Endodermal cell (in vitro differentiated cells): ENCODE results near the gene TMEM151A. TPM values are rescaled to one million over a fixed set of nuclear protein-coding genes. Genes with fewer than 3 reads are reported as not detected.
A peak's percentile ranks its signal among the peaks of the same experiment; 100 is the strongest.

Experiments used
- DNase-seq: peaks from one replicate; pipeline ENCODE4 v3.0.0-alpha.2; 2017
- H3K27ac ChIP-seq: 2 replicates; pipeline ENCODE4 v1.5.1; 2013; ENCODE audit warnings: mild to moderate bottlenecking, low read depth, low read length, moderate library complexity
- H3K27me3 ChIP-seq: 2 replicates; pipeline ENCODE4 v1.6.1; 2013; ENCODE audit warnings: mild to moderate bottlenecking, low read length, moderate library complexity; ENCODE audit not compliant: insufficient read depth, control insufficient read depth, poor library complexity, severe bottlenecking
- H3K36me3 ChIP-seq: 2 replicates; pipeline ENCODE4 v1.7.0; 2013; ENCODE audit warnings: mild to moderate bottlenecking, low read length, moderate library complexity; ENCODE audit not compliant: control insufficient read depth, insufficient read depth
- H3K4me1 ChIP-seq: one replicate; pipeline ENCODE4 v1.7.0; 2013; ENCODE audit warnings: low read length; ENCODE audit not compliant: control insufficient read depth, insufficient read depth
- H3K4me3 ChIP-seq: 2 replicates; pipeline ENCODE4 v1.5.1; 2013; ENCODE audit warnings: mild to moderate bottlenecking, low read length, moderate library complexity
- H3K9ac ChIP-seq: 2 replicates; pipeline ENCODE4 v1.6.1; 2013; ENCODE audit warnings: mild to moderate bottlenecking, low read length, moderate library complexity; ENCODE audit not compliant: poor library complexity, severe bottlenecking; ENCODE audit errors: extremely low read depth
- H3K9me3 ChIP-seq: 2 replicates; pipeline ENCODE4 v1.6.1; 2013; ENCODE audit warnings: mild to moderate bottlenecking, low read length, moderate library complexity; ENCODE audit not compliant: control insufficient read depth
- H3K27ac Mint-ChIP-seq: 2 replicates; pipeline ENCODE4 v1.8.0; 2020; ENCODE audit warnings: mixed read lengths
- H3K27me3 Mint-ChIP-seq: 2 replicates; pipeline ENCODE4 v1.8.0; 2021; ENCODE audit warnings: mild to moderate bottlenecking, mixed read lengths; ENCODE audit not compliant: insufficient read depth
- H3K36me3 Mint-ChIP-seq: 2 replicates; pipeline ENCODE4 v1.8.0; 2020; ENCODE audit warnings: low read depth, mixed read lengths
- H3K4me1 Mint-ChIP-seq: 2 replicates; pipeline ENCODE4 v1.8.0; 2020; ENCODE audit warnings: mixed read lengths
- H3K4me3 Mint-ChIP-seq: 2 replicates; pipeline ENCODE4 v1.8.0; 2020; ENCODE audit warnings: mild to moderate bottlenecking, moderate library complexity, mixed read lengths
- H3K9me3 Mint-ChIP-seq: 2 replicates; pipeline ENCODE4 v1.8.0; 2020; ENCODE audit warnings: mild to moderate bottlenecking, mixed read lengths
- CTCF ChIP-seq: fragments of 200-600 bp; sonication (generic); conservative IDR thresholded peaks from 2 replicates; pipeline ENCODE4 v1.5.0; 2021; ENCODE audit warnings: antibody characterized with exemption, mild to moderate bottlenecking
- WGBS, 2 experiments: methylation state at CpG; one replicate each; pipeline versions ENCODE4 v1.1.5 to v1.1.7; 2013; ENCODE audit warnings: missing lambda C conversion rate in 2 of 2, mixed read lengths in 1 of 2; ENCODE audit not compliant: insufficient coverage in 1 of 2, insufficient read length in 1 of 2; 5-methylcytosine and 5-hydroxymethylcytosine counted together
- total RNA-seq, 2 donors: library from RNA; stranded (reverse); fragmentation: NEBNext Ultra II Directional in 1 of 2; extraction: Animal tissue kit (Norgen Biotek cat#: 25700) in 1 of 2; gene quantifications; 2 replicates in 1 of 2; 3 replicates in 1 of 2; pipeline ENCODE4 v1.2.1, GENCODE V29; 2021

TMEM151A gene
- total RNA-seq, 2 donors from 2014 or later: 0.20 TPM; not detected in 1

- Mint-ChIP-seq H3K27me3 (peaks cover 6% of the 10 kb centered on the region), H3K4me1 (peaks cover 8% of the 10 kb centered on the region), H3K36me3 (peaks cover 13% of the 10 kb centered on the region), H3K27ac (no peak overlapping the region), H3K9me3 (no peaks in the 10 kb centered on the region), H3K4me3 (peak overlapping the region; percentile 63)
- Histone ChIP-seq H3K4me1 (peaks cover 13% of the 10 kb centered on the region), H3K27ac (no peak overlapping the region), H3K27me3 (no peaks in the 10 kb centered on the region), H3K9me3 (no peaks in the 10 kb centered on the region), H3K9ac (no peak overlapping the region), H3K4me3 (no peak overlapping the region), H3K36me3 (peaks cover 10% of the 10 kb centered on the region)
- 89 to 90% methylated on average over 20 to 42 of the region's 42 CpGs for WGBS, 2 experiments
- no peak for TF ChIP-seq CTCF
- no peak for DNase-seq
Observed at GRCh38 chr11:66334605-66335442, 43.1 kb downstream of the TMEM151A start.

- Histone ChIP-seq H3K9ac (no peak overlapping the region), H3K9me3 (no peaks in the 10 kb centered on the region), H3K36me3 (peaks cover 18% of the 10 kb centered on the region), H3K4me1 (peaks cover 13% of the 10 kb centered on the region), H3K4me3 (peak overlapping the region; percentile 56), H3K27ac (no peak overlapping the region), H3K27me3 (no peaks in the 10 kb centered on the region)
- Mint-ChIP-seq H3K4me1 (peaks cover 8% of the 10 kb centered on the region), H3K36me3 (peaks cover 13% of the 10 kb centered on the region), H3K27ac (no peak overlapping the region), H3K27me3 (peaks cover 6% of the 10 kb centered on the region), H3K9me3 (no peaks in the 10 kb centered on the region), H3K4me3 (peak overlapping the region; percentile 63)
- no peak for TF ChIP-seq CTCF
- peak; percentile 81 for DNase-seq
- WGBS, 2 experiments: 31 to 45% methylated on average over 25 to 35 of the region's 35 CpGs
Observed at GRCh38 chr11:66335531-66336233, 44.0 kb downstream of the TMEM151A start.

- Histone ChIP-seq H3K27ac (peak within 1 kb of the TSS; percentile 50), H3K9me3 (no peaks in the 10 kb centered on the region), H3K4me1 (peaks cover 13% of the 10 kb centered on the region), H3K4me3 (peak within 1 kb of the TSS; percentile 56), H3K9ac (no peak within 1 kb of the TSS), H3K27me3 (no peaks in the 10 kb centered on the region), H3K36me3 (peaks cover 26% of the 10 kb centered on the region)
- Mint-ChIP-seq H3K36me3 (peaks cover 20% of the 10 kb centered on the region), H3K27ac (peak within 1 kb of the TSS; percentile 13), H3K4me3 (peak within 1 kb of the TSS; percentile 63), H3K9me3 (no peaks in the 10 kb centered on the region), H3K27me3 (peaks cover 6% of the 10 kb centered on the region), H3K4me1 (peaks cover 8% of the 10 kb centered on the region)
- 26 to 43% methylated on average over 16 to 22 of the region's 22 CpGs for WGBS, 2 experiments
- peak; percentile 86 for DNase-seq
- TF ChIP-seq CTCF: peak; percentile 66
Observed at GRCh38 chr11:66336234-66337102, 44.8 kb downstream of the TMEM151A start, which contains the start of gene RIN1. RIN1 (minus strand) TSS chr11:66336434; CDS start chr11:66336402, 32 bp downstream.
